GM19397 (cell line): Measurements from ENCODE around the gene C1orf174.

Experiments used
- ATAC-seq: cut with Tn5 transposase; IDR thresholded peaks from one replicate; pipeline ENCODE4 v1.9.1; 2021; ENCODE audit warnings: mild to moderate bottlenecking, moderate library complexity; ENCODE audit not compliant: unreplicated experiment

Gene C1orf174

DNA sequence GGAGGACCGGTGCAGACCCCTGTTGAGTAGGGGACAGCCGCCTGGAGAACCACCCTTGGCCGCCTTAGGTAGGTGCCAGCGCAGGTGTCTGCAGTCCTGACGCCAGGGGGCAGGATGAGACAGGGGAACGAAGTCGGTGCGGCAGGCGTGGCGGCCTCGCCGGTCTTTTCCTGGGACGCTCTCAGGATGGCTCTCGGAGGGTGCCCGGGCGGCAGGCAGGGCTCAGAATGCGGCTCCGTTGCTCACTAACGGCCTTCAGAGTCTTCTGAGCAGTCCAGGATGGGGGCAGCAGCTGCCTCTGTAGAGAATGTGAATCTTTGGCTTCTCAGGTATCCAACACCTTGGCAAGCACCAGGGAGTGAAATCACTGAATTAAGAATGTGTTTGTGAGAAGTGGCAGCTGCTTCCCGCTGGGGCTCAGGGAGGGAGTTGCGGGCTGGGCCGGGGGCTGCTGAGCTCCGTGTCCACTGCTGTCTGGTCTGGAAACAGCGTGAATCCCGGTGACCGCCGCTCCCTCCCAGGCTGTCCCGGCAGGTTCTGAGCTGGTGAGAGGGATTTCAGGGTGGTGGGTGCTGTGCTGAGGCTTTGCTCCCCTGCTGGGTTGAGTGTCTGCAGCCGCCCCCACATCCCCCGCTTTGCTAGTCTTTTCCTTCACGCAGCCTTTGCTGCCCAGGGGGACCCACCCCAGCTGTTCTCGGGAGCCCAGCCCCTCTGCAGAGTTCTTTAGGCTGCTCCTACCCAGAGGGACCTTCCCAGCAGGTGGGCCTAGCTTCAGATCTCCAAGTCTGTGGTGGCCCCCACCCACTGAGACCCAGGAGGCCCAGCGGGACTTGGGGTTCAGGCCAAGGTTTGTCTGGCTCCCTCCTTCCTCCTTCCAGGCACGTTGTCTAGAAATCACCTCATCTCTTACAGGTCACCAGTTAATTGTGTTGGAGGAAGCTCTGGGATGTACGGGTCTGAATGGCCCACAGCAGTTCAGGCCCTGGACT, 11.1 kb upstream of the C1orf174 start:
- no peak for ATAC-seq

DNA sequence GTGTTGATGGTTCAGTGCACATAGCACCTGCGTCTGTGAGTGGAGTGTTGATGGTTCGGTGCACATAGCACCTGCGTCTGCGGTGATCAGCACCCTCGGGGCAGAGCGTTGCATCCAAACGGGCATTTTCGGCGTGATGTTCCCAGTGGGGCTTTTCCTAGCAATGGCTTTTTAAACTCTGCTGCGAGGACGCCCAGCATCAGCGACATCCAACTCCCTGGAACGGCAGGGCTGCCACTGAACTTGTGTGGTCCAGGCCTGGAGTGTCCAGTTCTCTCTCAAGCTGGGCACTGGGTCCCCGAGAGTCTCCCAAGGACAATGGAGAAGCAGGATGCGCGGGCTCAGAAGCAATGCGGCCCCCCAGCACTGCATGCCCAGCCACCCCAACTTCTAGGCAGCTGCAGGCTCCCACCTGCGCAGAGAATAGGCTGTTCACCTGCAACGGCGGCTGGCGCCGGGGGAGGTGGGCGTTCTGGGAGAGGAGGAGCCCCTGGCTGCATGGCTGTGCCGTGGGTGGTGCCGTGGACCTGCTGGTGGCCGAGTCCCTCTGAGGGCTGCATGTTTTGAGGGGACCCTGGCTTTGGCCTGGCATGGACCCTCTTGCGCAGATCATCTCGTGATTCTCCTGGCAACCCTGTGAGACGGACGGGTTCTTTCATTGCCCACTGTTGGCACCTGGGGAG, 10.1 kb upstream of the C1orf174 start:
- ATAC-seq, result no peak

DNA sequence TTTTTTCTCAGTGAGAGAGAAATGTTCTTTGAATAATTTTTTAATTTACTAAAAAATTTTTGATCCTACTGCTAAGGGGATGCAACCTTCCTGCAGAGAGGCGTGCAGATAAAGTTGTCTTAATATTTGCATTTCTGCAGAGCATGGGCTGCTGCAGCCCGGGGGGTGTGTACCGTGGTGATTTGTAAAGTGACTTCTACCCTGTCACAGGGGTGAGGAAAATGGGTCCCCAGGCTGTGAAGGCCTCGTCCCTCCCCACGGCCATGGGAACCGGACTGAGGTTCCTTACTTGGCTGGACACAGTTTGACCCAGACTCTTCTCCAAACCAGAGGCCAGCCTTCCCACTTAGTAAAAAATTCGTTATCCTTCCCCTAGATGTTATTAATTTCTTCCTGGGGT, 9.5 kb upstream of the C1orf174 start:
- ATAC-seq, result no peak

DNA sequence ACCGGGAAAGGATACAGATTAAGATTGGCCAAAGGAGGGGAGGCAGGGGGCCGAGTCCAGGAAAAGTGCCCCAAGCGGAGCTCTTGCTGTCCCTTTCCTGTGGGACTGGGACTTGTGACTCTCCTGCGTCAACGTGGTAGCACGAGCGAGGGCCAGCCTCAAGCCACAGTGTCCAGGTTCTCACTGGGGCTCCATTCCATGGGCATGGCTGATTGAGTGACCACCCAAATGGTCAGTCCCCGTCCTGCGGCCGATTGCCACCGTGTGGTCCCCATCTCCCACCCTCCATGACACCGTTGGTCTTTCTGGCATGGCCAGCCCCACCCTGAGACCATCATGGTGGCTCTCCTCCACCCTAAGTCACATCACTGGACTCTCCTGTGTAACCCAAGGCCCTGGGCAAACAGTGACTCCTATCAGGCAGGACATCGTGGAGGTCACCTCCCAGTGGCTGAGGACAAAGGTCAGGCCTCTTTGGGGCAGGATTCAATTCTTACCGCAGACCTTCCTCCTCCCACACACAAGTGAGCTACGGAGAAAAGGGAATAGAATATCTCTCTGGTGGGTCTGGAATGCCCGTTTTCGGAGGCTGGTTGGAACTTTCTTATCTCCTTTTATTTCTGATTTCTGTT, 8.9 kb upstream of the C1orf174 start:
- ATAC-seq, result no peak

DNA sequence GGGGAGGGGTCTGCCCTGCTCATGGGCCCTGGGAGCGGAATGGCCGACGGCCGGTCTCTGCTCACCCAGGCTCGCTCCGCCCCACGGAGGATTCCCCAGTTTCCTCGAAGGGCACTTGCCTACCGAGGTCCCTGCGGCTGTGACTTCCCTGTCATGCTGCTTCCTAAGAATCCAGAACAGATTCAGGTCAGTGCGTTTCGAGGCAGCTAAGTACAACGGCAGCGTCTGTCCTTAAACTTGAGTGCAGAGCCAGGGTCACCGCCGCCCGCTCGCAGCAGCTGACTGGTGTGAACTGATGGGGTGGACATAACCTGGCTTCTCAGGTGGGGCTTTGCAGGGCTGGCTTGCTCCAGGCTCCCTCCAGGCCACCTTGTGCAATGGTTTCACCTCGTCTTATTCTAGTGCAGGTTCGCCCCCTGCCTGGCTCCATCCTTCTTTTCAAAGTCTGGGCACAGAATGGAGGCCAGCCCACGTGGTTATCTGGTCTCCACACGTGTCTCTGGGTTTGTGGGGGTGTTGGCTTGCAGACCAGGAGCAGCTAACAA, 7.6 kb upstream of the C1orf174 start:
- no peak for ATAC-seq

DNA sequence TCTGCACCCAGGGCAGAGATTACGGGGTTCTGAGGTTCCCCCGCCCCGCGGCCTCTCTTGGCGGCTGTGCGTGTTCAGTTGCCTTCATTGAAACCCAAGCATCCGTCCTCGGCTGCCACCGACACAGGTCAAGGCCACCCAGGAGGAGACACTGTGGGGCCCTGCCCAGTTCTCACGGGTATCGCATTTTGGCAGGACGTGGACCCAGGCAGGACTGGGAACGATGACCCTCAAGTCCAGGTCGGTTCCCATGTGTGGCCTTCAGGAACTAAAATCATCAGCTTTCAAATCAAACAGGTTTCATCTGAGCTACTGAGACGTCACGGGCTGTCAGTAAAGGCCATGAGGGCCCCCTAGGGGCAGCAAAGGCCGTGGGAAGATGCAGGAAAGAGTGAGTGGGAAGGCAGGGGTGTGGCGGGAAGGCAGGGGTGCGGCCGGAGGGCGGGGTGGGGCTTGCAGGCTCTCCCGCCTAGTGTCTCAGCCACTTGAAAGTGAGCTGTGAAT, 7.0 kb upstream of the C1orf174 start:
- no peak for ATAC-seq

DNA sequence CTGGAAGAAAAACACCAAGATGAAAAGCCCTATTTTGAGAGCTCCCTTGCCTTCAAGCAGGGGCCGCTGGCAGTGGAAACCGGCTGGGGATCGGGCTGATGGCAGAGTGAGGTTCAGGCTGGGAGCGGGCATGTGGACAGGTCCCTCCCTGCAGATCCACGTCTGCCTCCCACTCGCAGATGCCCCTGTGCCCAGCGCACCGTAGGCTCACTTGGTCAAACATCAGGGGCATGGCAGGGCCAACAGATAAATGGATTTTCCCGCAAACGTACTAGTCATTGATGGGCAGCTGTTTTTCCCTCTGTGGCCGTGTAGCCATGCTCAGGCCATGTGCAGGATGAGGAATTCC, 6.6 kb upstream of the C1orf174 start:
- ATAC-seq, result no peak

DNA sequence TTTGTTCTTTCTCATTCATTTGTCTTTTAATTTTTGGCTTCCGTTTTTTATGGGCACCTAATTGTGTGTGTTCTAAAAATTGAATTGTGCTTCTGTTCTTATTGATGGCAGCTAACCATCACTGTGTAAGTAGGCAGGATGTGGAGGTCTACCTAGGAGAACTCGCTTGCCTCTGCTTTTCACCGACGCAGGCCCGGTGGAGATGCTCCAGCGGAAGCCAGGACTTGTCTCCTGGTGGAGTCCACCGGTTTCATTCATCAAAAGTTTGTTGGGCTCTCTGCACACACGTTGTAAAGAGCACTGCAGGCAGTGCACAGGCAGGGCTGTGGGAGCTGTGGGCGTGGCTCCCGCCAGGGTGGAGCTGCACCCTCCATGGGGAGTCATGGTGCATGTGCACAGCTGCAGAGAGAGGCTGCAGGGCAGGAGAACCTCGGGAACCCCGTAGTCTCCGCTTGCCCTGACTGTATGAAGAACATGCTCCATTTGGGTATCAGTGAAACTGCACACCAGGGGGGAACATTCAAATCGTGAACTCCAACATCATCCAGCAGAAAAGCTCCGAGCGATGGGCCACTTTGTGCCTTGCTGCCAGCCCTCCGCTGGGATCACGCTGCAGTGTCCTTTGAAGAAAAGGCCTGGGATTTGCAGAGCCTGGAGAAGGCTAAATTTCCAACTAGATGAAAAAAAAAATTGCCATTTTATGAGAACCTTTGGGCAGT, 6.0 kb upstream of the C1orf174 start:
- ATAC-seq, result no peak

DNA sequence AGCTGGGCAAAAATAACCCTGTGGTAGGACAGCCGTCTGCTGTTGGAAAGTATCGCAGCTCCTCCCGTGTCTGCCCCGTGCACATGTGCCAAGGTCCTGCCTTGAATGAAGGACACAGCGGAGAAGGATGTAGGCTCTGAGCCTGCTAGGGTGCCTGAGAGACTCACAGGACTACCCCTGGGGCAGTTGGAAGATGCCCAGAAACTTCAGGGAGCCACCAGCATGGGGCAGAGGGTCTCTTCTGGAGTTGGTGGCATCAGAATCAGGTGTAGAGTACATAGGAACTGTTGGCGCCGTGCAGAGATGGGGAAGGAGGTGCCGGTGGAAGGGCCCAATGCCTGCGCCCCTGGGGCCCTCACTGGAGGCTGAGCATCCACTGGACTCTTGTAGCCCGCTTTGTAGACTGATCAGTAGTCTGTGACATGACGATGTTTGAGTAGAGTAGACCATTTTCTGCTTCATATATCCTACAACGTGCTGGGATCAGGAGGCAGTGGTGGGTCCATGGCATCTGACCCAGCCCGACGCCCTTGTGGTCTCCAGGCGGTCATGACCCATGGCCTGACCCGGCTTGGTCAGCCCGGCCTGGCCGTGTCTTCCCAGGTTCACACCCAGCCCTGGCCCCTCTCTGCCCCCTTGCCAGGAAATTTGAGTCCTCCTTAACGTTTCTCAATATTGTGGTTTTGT, 5.3 kb upstream of the C1orf174 start:
- no peak for ATAC-seq

DNA sequence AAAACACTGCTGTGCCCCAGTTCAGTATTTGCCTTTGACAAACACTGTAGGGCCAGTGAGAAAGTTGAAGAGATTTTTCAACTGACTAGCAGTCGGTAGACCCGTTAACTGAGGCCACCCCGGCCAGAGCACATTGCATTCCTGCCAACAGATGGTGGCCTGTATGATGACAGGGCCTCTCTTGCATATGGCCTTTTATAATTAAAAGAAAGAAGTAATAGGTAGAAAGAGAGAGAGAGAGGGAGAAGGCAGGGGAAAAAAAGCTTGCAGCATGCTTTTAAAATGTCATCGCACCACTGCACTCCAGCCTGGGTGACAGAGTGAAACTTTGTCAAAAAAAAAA, 4.7 kb upstream of the C1orf174 start:
- ATAC-seq, result no peak

DNA sequence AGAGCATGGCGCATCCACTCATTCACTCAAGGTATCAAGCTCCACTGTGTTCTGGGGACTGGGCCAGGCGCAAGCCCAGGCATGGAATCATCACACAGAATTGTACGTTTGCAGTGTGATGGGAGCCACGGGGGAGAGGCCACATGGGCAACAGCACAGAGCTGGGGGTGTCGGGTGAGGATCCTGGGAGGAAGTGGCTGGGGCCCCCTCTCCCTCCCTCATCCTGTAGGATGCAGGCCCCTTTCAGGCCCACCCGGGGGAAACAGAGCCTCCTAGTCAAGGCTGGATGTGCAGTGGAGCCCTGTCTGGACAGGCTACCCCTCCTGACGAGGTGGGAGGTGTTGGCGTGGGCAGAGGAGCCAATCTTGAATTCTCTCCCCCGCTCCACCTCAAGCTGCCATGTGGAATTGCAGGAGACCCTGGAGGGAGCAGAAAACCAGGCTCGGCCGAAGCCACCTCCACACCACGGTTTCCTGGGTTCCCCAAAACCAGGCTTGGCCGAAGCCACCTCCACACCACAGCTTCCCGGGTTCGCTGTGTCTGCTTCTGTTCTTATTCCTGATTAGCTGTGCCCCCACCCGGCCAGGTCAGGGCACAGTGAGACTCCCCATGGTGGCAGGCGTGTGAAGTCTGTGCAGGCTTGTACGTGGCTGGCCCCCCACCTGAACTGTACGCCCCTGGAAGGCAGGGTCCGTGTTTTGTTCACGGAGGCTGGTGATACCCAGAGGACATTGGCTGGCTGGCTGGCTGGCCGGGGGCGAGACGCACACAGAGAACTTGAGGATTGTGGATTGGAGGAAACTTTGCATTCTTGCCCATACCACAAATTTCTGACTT, 4.2 kb upstream of the C1orf174 start:
- no peak for ATAC-seq

DNA sequence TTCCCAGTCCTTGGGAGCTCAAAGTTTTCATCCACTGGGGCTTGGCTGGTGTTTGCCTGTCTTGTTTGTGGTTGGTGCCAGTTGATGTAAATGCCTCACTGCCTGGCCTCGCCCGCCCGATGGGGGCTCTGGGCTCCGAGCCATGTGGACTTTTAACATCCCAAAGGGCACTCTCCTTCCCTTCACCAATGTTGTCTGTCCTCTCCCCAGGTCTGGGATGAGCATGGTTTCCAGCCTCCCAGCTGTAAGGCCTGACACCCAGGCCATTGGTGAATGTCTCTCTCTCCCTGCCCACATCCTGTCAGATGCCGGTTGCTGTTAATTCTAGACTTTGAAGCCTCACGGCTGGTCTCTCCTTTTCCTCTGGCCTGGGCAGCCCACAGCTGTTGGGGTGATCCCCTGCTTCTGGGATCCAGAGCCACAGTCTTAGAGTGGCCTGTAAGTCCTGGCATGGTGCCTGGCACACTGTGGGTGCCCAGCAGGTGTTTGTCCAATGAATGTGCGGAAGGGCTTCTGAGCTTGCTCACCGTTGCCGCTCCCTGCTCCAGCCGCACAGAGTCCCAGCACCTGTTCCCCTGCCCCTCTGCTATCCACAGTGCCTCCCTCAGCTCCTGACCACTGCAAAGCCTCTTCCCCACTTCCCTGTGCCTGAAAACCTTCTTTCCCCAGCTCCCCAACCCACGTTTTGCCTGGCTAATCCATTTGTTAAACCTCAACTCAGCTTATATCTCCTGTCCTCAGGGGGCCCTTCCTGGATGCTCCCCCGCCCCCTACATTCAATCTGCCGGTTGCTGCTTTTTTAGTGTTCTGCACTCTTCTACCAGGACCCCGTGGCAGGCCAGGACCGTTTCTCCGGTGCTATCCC, 3.3 kb upstream of the C1orf174 start:
- ATAC-seq, result no peak

DNA sequence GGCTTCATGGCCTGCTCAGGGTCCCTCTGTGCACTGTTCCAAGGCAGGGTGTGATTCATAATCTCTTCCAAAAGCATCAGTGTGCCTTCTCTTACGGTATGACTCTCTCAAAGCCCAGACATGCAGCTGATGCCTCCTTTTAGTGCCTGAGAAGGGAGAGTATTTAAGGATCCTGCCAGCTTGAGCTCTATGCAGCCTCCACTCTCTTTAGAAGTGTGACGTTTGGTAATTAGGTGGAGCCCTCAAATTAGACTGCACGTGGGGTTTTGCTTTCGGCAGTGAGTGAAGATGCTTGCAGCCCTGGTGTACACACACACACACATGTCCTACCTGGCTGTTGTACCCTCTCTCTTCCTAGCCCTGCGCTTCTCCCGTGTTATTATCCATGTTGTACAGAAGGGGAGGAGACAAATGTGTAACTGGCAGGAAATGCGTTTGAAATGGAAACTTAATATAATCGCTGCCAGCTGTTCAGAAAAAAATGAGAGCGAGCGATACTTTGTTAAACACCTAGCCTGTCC, 2.6 kb upstream of the C1orf174 start:
- ATAC-seq, result no peak

DNA sequence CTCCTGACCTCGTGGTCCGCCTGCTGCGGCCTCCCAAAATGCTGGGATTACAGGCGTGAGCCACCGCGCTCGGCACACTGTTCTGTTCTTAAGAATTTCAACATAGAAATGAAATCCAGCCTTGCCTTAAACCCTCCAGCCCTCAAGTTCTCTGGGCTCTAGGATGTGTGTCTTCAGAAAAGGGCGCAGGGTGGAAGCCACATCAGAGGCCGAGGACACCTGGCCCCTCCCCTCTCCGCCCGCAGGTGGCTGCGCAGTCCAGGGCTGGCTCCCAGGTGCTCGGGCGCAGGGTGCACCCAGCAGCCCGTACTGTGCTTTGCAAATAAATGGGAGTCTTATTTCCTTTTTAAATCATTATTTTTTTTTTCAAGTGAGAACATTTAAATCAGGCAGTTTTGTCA, 2.0 kb upstream of the C1orf174 start:
- ATAC-seq, result no peak

DNA sequence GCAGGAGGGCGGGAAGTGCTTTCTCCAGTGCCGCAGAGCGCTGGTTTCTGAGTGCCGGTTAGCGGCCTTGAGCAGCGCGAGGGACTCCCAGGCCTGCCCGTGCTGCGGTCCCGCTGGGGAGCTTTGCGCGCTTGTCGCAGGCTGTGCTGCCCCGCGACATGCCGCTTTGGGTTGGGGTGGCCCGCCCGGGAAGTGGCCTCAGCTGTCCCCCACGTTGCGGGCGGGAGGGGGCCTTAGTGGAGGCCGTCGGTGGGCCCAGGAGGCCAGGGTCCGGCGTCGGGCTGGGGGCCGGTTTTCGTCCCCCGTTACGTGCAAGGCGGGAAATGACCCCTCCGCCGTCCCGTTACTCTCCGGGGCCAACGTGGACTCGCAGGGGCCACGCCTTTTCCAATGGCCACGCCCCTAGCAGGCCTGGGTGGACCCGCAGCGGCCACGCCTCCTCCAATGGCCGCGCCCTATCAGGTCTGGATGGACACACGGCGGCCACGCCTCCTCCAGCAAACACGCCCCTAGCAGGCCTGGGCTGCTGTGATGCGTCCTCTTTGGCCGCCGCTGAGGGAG, 977 bp upstream of the C1orf174 start:
- ATAC-seq, result peak; percentile 44

DNA sequence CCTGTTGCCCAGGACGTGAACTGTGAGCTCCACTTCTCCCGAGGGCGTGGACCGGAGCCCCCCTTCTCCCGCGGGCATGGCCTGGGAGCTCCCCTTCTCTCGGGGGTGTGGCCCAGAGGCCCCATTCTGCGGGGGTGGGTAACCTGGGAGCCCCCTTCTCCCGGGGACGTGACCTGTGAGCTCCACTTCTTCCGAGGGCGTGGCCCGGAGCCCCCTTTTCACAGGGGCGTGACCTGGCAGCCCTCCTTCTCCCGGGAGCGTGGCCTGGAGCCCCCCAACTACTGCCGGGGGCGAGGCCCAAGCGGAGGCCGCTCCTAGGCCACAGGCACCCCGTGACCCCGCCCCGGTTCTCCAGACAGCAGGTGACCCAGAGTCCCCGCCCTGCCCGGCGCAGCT, 320 bp downstream of the C1orf174 start:
- ATAC-seq, result peak; percentile 2

DNA sequence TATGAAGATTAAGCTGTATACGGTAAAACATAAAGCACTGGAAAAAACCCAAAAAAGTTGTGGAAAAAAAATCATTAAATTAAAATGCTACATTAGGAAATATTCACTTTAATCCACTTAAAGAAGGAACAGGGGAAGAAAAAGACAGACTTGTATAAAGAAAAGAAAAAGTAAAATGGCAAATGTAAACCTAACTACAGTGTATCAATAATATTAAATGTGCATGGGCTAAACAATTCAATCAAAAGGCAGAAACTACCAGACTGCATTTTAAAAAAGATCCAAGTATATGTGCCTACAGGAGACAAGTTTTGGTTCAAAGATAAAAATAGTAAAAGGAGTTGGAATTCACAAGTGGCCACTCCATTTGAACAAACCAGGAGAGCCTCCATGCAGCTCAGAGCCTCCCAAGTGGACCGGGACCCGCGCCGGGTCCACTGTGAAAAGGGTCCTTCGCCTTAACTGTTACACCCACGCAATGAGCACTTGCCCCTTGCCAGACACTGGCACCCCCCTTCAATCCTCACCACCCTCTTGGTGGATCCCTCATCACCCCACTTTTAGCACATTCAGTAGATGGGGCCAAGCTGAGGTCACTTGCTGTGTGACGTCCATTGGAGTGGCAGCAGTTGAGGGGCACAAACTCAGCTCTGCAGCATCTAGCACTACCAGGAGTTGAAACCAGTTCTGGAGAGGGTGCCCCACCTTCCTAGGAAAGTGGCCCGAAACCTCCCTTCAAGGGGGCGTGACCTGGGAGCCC, 898 bp downstream of the C1orf174 start:
- no peak for ATAC-seq
